Ovary (tissue), 3 donors: ENCODE measurements around the gene UAP1L1.

Source experiments
- CTCF ChIP-seq, 3 donors: fragments of 450-650 bp in 2 of 3; fragments of 200-600 bp in 1 of 3; IDR thresholded peaks; one replicate each; pipeline versions ENCODE4 v1.5.1 to v1.8.0; 2016 to 2022; ENCODE audit warnings: antibody characterized with exemption in 3 of 3, mild to moderate bottlenecking in 1 of 3
- EP300 ChIP-seq: sonication (generic); formaldehyde crosslinking; IDR thresholded peaks from one replicate; pipeline ENCODE4 v1.6.1; 2017; ENCODE audit warnings: antibody characterized with exemption
- POLR2A ChIP-seq: fragments of 450-650 bp; IDR thresholded peaks from one replicate; pipeline ENCODE4 v1.6.1; 2017; ENCODE audit warnings: antibody characterized with exemption, mild to moderate bottlenecking, moderate library complexity
- donor health status: DM: no; HTN: no; CAD: no.

GRCh38 chr9:137107312-137107921, 30.1 kb downstream of the UAP1L1 start:
- no peak for TF ChIP-seq CTCF (IDR thresholded peaks at IDR 0.05)
- no peak for TF ChIP-seq POLR2A
- no peak for TF ChIP-seq EP300
